ENCODE results near the gene IRX2. TPM values are rescaled to one million over a fixed set of nuclear protein-coding genes. Genes with fewer than 3 reads are reported as not detected.

Gene IRX2
- total RNA-seq, 1 donor, result 7.2 TPM

GRCh38 chr5:2735996-2736395, 15.5 kb downstream of the IRX2 start:
- TF ChIP-seq CTCF (IDR thresholded peaks at IDR 0.05; ENCODE audit: extremely low read depth, low read depth, low read length), result no peak
- H3K36me3 ChIP-seq (ENCODE audit: insufficient read depth, low read length), result no peaks in the 10 kb centered on the region
- no peaks in the 10 kb centered on the region for H3K4me1 ChIP-seq (ENCODE audit: insufficient read depth, low read length)
- H4K20me1 ChIP-seq (ENCODE audit: insufficient read depth, low read length), result no peaks in the 10 kb centered on the region
- no peak for DNase-seq (ENCODE audit: insufficient read length, low spot score, missing footprints)
- no peak overlapping the region for H2AFZ ChIP-seq (ENCODE audit: low read length)
- no peaks in the 10 kb centered on the region for H3K79me2 ChIP-seq (ENCODE audit: insufficient read depth, low read length)
- H3K9me3 ChIP-seq (ENCODE audit: low read depth, low read length), result no peaks in the 10 kb centered on the region
- no peak overlapping the region for H3K27ac ChIP-seq (ENCODE audit: low read depth, low read length)
- no peak overlapping the region for H3K4me3 ChIP-seq (ENCODE audit: insufficient read depth, low read length)
- no peaks in the 10 kb centered on the region for H3K27me3 ChIP-seq (ENCODE audit: insufficient read depth, low read length)
- no peak overlapping the region for H3K4me2 ChIP-seq (ENCODE audit: insufficient read depth, low read length)

- Histone ChIP-seq H3K27ac (ENCODE audit: low read depth, low read length) (no peak overlapping the region), H3K4me1 (ENCODE audit: insufficient read depth, low read length) (no peaks in the 10 kb centered on the region)
- no peak for TF ChIP-seq CTCF (IDR thresholded peaks at IDR 0.05; ENCODE audit: extremely low read depth, low read depth, low read length)
Observed at GRCh38 chr5:2732850-2733249, 18.6 kb downstream of the IRX2 start.

GRCh38 chr5:2732004-2732403, 19.5 kb downstream of the IRX2 start:
- peaks cover 4% of the 10 kb centered on the region for H3K27me3 ChIP-seq (ENCODE audit: insufficient read depth, low read length)
- H3K4me1 ChIP-seq (ENCODE audit: insufficient read depth, low read length), result no peaks in the 10 kb centered on the region
- no peaks in the 10 kb centered on the region for H3K36me3 ChIP-seq (ENCODE audit: insufficient read depth, low read length)

More at GRCh38 chr5:2732850-2733249, 18.6 kb downstream of the IRX2 start:
- Histone ChIP-seq H3K4me3 (ENCODE audit: insufficient read depth, low read length) (no peak overlapping the region), H3K4me2 (ENCODE audit: insufficient read depth, low read length) (no peak overlapping the region), H3K9me3 (ENCODE audit: low read depth, low read length) (no peaks in the 10 kb centered on the region), H3K36me3 (ENCODE audit: insufficient read depth, low read length) (no peaks in the 10 kb centered on the region), H2AFZ (ENCODE audit: low read length) (no peak overlapping the region), H4K20me1 (ENCODE audit: insufficient read depth, low read length) (no peaks in the 10 kb centered on the region), H3K27me3 (ENCODE audit: insufficient read depth, low read length) (peaks cover 4% of the 10 kb centered on the region), H3K79me2 (ENCODE audit: insufficient read depth, low read length) (no peaks in the 10 kb centered on the region)
- DNase-seq (ENCODE audit: insufficient read length, low spot score, missing footprints), result no peak

GRCh38 chr5:2729189-2729588, 22.3 kb downstream of the IRX2 start:
- H3K4me2 ChIP-seq (ENCODE audit: insufficient read depth, low read length), result no peak overlapping the region
- no peak for DNase-seq (ENCODE audit: insufficient read length, low spot score, missing footprints)
- no peaks in the 10 kb centered on the region for H3K79me2 ChIP-seq (ENCODE audit: insufficient read depth, low read length)
- no peak for TF ChIP-seq CTCF (IDR thresholded peaks at IDR 0.05; ENCODE audit: extremely low read depth, low read depth, low read length)
- no peak overlapping the region for H2AFZ ChIP-seq (ENCODE audit: low read length)
- no peaks in the 10 kb centered on the region for H3K36me3 ChIP-seq (ENCODE audit: insufficient read depth, low read length)
- peaks cover 4% of the 10 kb centered on the region for H3K27me3 ChIP-seq (ENCODE audit: insufficient read depth, low read length)
- H3K9me3 ChIP-seq (ENCODE audit: low read depth, low read length), result no peaks in the 10 kb centered on the region
- no peaks in the 10 kb centered on the region for H3K4me1 ChIP-seq (ENCODE audit: insufficient read depth, low read length)
- H3K4me3 ChIP-seq (ENCODE audit: insufficient read depth, low read length), result no peak overlapping the region
- no peak overlapping the region for H3K27ac ChIP-seq (ENCODE audit: low read depth, low read length)
- H4K20me1 ChIP-seq (ENCODE audit: insufficient read depth, low read length), result no peaks in the 10 kb centered on the region

More at GRCh38 chr5:2732004-2732403, 19.5 kb downstream of the IRX2 start:
- Histone ChIP-seq H2AFZ (ENCODE audit: low read length) (no peak overlapping the region), H4K20me1 (ENCODE audit: insufficient read depth, low read length) (no peaks in the 10 kb centered on the region), H3K4me3 (ENCODE audit: insufficient read depth, low read length) (no peak overlapping the region), H3K4me2 (ENCODE audit: insufficient read depth, low read length) (no peak overlapping the region), H3K9me3 (ENCODE audit: low read depth, low read length) (no peaks in the 10 kb centered on the region), H3K27ac (ENCODE audit: low read depth, low read length) (no peak overlapping the region), H3K79me2 (ENCODE audit: insufficient read depth, low read length) (no peaks in the 10 kb centered on the region)
- no peak for TF ChIP-seq CTCF (IDR thresholded peaks at IDR 0.05; ENCODE audit: extremely low read depth, low read depth, low read length)
- DNase-seq (ENCODE audit: insufficient read length, low spot score, missing footprints), result peak; percentile 72

Measured in osteoblast (primary cell).